ENCODE data around the gene ICE2. TPM values are rescaled to one million over a fixed set of nuclear protein-coding genes. Genes with fewer than 3 reads are reported as not detected.

ICE2 gene
- total RNA-seq, 1 experiment from 2014 or later: 42.3 TPM

- Mint-ChIP-seq H3K4me3 (ENCODE audit: unreplicated experiment) (no peak overlapping the region), H3K4me1 (ENCODE audit: low read depth, unreplicated experiment) (peaks cover 7% of the 10 kb centered on the region), H3K27ac (ENCODE audit: unreplicated experiment) (peak overlapping the region; percentile 13), H3K9me3 (ENCODE audit: unreplicated experiment) (no peaks in the 10 kb centered on the region), H3K27me3 (ENCODE audit: insufficient read depth, unreplicated experiment) (no peaks in the 10 kb centered on the region), H3K36me3 (ENCODE audit: insufficient read depth, unreplicated experiment) (no peaks in the 10 kb centered on the region)
- CTCF ChIA-PET: interaction anchor here (0.6 kb wide), 1 partner anchor 14 kb away, joined by 3 read pairs; no protein-coding TSS in a partner anchor
- Histone ChIP-seq H3K36me3 (ENCODE audit: control insufficient read depth, insufficient read depth, low read length) (no peaks in the 10 kb centered on the region), H3K27me3 (replicated peaks; ENCODE audit: control insufficient read depth, insufficient read depth, low read length) (no peaks in the 10 kb centered on the region), H3K4me1 (0 out of 2 replicates have a peak, but pooled peaks cover 6% of the 10 kb centered on the region), H3K4me3 (ENCODE audit: low read depth, low read length) (no peak overlapping the region), H3K9me3 (no peaks in the 10 kb centered on the region)
- DNase-seq: no peak
- no peak for TF ChIP-seq CTCF (IDR thresholded peaks at IDR 0.05; ENCODE audit: insufficient read depth in 1 of 2, low read depth in 1 of 2, low read length in 1 of 2, severe bottlenecking in 1 of 2, unreplicated experiment in 1 of 2)
- POLR2A ChIA-PET: interaction anchor here (0.6 kb wide), 1 partner anchor 1743 kb away, joined by 3 read pairs; no protein-coding TSS in a partner anchor
- BruUV-seq (replicated peaks): no TSS peak
- intact Hi-C loops (cut with micrococcal nuclease; ENCODE audit: unreplicated experiment): no loop called here
Measured at GRCh38 chr15:60493166-60493565, 14.2 kb upstream of the ICE2 start.

- Histone ChIP-seq H3K4me1 (no peaks in the 10 kb centered on the region), H3K9me3 (no peaks in the 10 kb centered on the region), H3K36me3 (ENCODE audit: control insufficient read depth, insufficient read depth, low read length) (no peaks in the 10 kb centered on the region), H3K27me3 (replicated peaks; ENCODE audit: control insufficient read depth, insufficient read depth, low read length) (no peaks in the 10 kb centered on the region), H3K4me3 (ENCODE audit: low read depth, low read length) (no peak overlapping the region)
- CTCF ChIA-PET: no interaction called here
- no peaks in the 10 kb centered on the region for H3K36me3 Mint-ChIP-seq (ENCODE audit: insufficient read depth, unreplicated experiment)
- no peak overlapping the region for H3K4me3 Mint-ChIP-seq (ENCODE audit: unreplicated experiment)
- intact Hi-C loops (cut with micrococcal nuclease; ENCODE audit: unreplicated experiment): no loop called here
- no peaks in the 10 kb centered on the region for H3K4me1 Mint-ChIP-seq (ENCODE audit: low read depth, unreplicated experiment)
- H3K27ac Mint-ChIP-seq (ENCODE audit: unreplicated experiment): no peak overlapping the region
- TF ChIP-seq CTCF (IDR thresholded peaks at IDR 0.05; ENCODE audit: insufficient read depth in 1 of 2, low read depth in 1 of 2, low read length in 1 of 2, severe bottlenecking in 1 of 2, unreplicated experiment in 1 of 2): no peak
- H3K9me3 Mint-ChIP-seq (ENCODE audit: unreplicated experiment): no peaks in the 10 kb centered on the region
- no peak for DNase-seq
- no peaks in the 10 kb centered on the region for H3K27me3 Mint-ChIP-seq (ENCODE audit: insufficient read depth, unreplicated experiment)
- POLR2A ChIA-PET: interaction anchor here (0.6 kb wide), 1 partner anchor 37 kb away, joined by 3 read pairs; no protein-coding TSS in a partner anchor
- no TSS peak for BruUV-seq (replicated peaks)
Measured at GRCh38 chr15:60486742-60487141, 7.8 kb upstream of the ICE2 start.

- Histone ChIP-seq H3K4me1 (no peaks in the 10 kb centered on the region), H3K9me3 (no peaks in the 10 kb centered on the region), H3K4me3 (ENCODE audit: low read depth, low read length) (no peak overlapping the region), H3K36me3 (ENCODE audit: control insufficient read depth, insufficient read depth, low read length) (no peaks in the 10 kb centered on the region), H3K27me3 (replicated peaks; ENCODE audit: control insufficient read depth, insufficient read depth, low read length) (no peaks in the 10 kb centered on the region)
- no peak for DNase-seq
- intact Hi-C loops (cut with micrococcal nuclease; ENCODE audit: unreplicated experiment): no loop called here
- CTCF ChIA-PET: no interaction called here
- BruUV-seq (replicated peaks): TSS peak; percentile 17
- H3K27ac Mint-ChIP-seq (ENCODE audit: unreplicated experiment): no peak overlapping the region
- TF ChIP-seq CTCF (IDR thresholded peaks at IDR 0.05; ENCODE audit: insufficient read depth in 1 of 2, low read depth in 1 of 2, low read length in 1 of 2, severe bottlenecking in 1 of 2, unreplicated experiment in 1 of 2): no peak
- POLR2A ChIA-PET: no interaction called here
- H3K4me3 Mint-ChIP-seq (ENCODE audit: unreplicated experiment): no peak overlapping the region
- no peaks in the 10 kb centered on the region for H3K36me3 Mint-ChIP-seq (ENCODE audit: insufficient read depth, unreplicated experiment)
- H3K9me3 Mint-ChIP-seq (ENCODE audit: unreplicated experiment): no peaks in the 10 kb centered on the region
- H3K4me1 Mint-ChIP-seq (ENCODE audit: low read depth, unreplicated experiment): no peaks in the 10 kb centered on the region
- H3K27me3 Mint-ChIP-seq (ENCODE audit: insufficient read depth, unreplicated experiment): no peaks in the 10 kb centered on the region
Measured at GRCh38 chr15:60485365-60486055, 6.6 kb upstream of the ICE2 start.
